ENCODE data around the gene HDHD5.
A peak's percentile ranks its signal among the peaks of the same experiment; 100 is the strongest.

The HDHD5 gene

GRCh38 chr22:17158568-17159503 is at the start of gene HDHD5:
TSS of gene HDHD5 (minus strand) at chr22:17159277. CDS start at chr22:17159251, 26 bp downstream.
- DNase-seq (ENCODE audit: low spot score), result peak; percentile 95

DNA sequence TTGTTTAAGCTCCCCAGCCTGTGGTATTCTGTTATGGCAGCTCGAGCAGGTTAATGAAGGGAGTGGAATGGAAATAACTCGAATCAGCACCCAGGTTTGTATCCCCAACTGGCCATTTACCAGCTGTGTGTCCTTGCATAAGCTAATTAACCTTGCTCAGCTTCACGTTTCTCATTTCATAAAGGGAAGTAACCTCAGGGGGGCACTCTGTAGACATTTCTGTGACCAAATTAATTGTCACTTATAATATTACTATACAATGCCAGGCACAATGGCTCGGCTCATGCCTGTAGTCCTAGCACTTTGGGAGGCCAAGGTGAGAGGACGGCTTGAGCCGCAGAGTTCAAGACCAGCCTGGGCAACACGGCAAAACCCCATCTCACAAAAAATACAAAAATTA is 46.4 kb upstream of the HDHD5 start:
- DNase-seq (ENCODE audit: low spot score), result no peak

GRCh38 chr22:17201285-17201945 is 42.3 kb upstream of the HDHD5 start:
- DNase-seq (ENCODE audit: low spot score), result no peak

DNA sequence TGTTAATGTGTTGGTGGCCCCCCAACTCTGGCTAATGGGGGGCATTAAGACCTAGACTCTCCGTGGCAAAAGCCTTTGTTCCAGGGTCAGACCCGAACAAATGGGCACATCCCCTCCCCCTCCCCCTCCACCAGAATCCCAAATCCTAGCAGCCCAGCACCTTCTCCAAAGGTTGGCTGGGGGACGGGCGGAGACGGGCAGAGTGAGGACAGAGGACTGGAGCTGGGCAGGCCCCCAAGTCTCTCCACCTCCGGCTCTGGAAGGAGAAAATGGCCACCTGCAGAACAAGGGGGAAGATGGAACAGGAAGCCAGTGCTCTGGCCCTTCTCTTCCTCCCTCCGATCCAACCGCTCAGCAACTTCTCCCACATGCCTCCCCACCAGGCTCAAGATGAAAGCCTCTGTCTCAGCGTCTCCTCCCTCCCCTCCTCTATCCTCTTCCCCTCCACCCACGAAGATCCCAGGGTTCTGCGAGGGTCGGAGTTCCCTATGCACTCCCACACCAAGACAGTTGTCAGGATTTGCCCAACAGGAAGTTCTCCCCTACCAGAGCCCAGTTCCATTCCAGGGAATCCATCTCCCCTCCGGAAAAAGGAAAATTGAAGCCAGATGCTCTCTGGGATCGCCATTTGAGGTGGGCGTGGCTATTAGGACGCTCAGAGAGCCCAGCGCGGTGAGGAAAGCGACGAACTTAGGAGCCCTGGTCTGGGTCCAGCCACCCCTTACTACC is 40.1 kb upstream of the HDHD5 start:
- DNase-seq (ENCODE audit: low spot score), result peak; percentile 57

GRCh38 chr22:17198170-17199002 is 39.3 kb upstream of the HDHD5 start:
- DNase-seq (ENCODE audit: low spot score), result no peak

DNA sequence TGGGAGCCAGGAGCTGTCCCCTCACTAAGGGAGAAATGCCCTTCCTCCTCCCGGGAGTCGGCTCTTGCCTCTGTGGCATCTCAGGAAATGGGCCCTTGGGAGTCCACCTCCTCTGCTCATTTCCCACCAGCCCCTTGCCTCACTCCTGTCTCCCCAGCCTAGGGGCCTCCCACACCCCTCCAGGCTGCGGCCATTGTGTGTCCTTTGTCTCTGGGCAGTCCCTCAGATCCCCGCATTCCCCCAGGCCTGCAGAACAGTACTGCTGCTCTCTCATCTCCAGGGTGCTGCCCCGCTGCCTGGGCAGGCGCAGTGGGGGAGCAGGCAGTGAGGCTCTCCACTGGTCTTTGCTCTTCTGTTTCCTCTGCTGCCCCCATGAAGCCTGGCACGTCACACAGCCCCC is 35.1 kb upstream of the HDHD5 start:
- no peak for DNase-seq (ENCODE audit: low spot score)

DNA sequence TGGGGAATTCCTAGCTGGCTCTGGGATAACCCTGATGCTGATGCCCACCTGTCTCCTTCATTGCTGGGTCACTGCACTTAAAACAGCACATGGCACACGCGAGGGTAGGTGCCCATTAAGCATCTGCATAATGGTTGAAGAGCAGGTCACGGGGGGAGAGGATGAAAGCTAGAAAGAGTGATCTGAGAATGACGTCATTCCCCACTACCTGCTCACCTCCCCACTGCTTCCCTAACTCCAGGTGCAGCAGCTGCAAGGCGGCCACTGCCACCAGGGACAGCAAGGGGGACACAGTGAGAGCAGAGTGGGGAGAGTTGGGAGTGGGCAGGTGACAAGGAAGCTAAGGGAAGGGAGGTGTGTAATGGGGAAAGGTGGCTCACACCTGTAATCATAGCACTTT is 33.1 kb upstream of the HDHD5 start:
- DNase-seq (ENCODE audit: low spot score), result no peak

DNA sequence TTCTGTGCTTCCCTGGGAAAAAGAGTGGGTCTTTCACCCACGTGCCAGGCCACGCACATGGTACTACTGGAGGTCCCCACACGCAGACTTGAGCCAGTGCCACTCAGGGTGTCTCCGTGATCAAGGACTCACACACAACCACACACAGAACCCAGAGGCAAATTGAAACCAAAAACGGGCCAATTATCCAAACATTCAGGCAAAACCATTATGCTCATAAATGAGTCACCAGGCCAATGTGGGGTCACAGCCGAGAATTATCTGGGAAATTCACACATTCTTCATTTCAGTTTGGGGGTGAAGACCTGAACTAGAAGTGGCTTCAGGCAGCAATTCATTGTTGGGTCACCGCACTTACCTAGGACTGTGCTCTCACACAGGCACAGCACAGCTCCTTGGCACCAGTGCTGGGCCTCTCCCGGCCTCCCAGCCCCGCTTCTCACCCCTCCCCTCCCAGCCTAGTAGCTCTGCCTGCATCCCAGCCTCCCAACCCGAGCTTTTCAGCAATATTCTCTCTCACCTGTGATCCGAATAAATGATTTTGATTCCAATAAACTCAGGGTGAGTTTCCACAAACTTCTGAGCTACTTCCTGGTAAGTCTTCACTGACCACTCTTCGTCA is 32.2 kb upstream of the HDHD5 start:
- DNase-seq (ENCODE audit: low spot score), result peak; percentile 61

DNA sequence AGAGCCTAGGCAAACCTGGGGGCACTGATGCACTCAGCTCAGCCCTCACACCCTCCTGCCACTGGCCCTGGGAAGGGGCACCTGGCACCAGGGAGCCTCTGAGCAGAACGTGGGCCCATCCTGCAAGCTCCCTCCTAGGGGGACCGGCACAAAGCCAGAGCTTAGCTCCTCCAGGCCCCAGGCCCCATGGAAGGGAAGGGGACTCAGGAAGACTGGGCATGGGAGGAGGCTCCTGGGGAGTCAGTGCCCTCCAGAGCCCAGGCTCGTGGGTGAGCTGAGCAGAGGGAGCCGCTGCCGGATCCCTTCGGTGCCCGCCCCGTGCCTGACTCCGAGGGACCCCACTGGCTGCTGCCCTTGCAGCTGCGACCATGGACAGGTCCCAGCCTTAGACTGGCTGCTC is 31.6 kb upstream of the HDHD5 start:
- no peak for DNase-seq (ENCODE audit: low spot score)

DNA sequence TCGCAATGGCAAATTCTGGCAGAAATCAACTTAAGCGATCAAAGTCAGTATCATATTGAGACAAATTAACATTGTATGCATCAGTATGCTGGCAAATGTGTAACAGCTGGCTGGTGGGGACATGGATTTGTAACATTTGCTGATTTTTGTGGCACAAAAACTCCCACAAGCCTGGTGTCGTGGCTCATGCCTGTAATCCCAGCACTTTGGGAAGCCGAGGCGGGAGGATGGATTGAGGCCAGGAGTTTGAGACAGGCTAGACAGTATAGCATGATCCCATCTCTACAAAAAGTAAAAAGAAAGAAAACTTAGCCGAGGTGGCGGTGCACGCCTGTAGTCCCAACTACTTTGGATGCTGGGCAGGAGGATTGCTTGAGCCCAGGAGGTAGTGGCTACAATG is 17.6 kb upstream of the HDHD5 start:
- no peak for DNase-seq (ENCODE audit: low spot score)

- no peak for DNase-seq (ENCODE audit: low spot score)
Measured at GRCh38 chr22:17172029-17172833, 13.2 kb upstream of the HDHD5 start.

- DNase-seq (ENCODE audit: low spot score), result peak; percentile 94
Measured at GRCh38 chr22:17171153-17172028, 12.3 kb upstream of the HDHD5 start.

- no peak for DNase-seq (ENCODE audit: low spot score)
Measured at GRCh38 chr22:17167486-17167885, 8.4 kb upstream of the HDHD5 start.

- peak; percentile 22 for DNase-seq (ENCODE audit: low spot score)
Measured at GRCh38 chr22:17164392-17165024, 5.4 kb upstream of the HDHD5 start.

DNA sequence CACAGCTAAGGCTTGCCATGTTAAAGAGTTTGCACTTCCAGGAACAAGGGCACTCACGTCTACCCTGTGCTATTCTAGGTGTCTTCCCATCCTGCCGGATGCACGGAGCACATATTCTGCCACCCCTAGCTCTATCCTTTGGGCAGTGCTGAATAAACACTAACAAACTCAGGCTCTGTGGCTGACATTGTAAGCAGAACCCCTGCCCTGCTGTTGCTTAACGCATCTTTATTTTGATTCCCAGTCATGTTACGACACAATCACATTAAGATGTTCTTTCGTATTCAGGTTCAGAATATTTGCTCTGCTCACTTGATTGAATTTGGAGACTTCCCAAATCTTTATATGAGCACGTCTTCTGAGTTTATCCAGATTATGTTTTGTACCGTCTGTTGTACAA is 3.7 kb upstream of the HDHD5 start:
- no peak for DNase-seq (ENCODE audit: low spot score)

DNA sequence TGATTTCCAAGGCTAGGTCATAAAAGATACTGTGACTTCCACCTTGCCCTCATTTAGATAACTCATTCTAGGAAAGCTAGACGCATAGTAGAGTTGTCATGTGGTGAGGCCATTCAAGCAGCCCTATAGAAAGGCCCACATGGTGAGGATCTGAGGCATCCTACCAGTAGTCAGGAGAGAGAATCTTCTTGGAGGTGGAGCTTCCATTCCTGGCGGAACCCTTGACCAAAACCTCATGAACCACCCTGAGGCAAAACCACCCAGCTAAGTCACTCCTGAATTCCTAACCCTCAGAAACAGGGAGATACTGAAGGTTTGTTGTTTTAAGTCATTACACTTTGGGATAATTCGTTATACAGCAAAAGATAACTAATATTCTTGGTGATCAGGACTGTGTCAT is 2.9 kb upstream of the HDHD5 start:
- no peak for DNase-seq (ENCODE audit: low spot score)

GRCh38 chr22:17159504-17159951 is 451 bp upstream of the HDHD5 start:
- DNase-seq (ENCODE audit: low spot score), result peak; percentile 47

DNA sequence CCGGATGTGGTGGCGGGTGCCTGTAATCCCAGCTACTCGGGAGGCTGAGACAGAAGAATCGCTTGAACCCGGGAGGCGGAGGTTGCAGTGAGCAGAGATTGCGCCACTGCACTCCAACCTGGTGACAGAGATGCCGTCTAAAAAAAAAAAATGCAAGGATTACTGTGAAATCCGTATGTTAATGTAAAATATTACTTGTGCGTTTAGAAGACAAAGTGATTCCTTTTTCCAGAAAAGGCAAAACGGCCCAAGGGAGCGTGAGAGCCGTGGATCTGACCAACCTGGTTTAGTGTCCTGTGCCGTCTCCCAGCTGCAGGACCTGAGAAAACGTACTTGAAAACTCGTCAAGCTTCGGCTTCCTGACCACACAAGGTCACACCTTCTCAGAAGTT is 905 bp downstream of the HDHD5 start:
- no peak for DNase-seq (ENCODE audit: low spot score)

DNA sequence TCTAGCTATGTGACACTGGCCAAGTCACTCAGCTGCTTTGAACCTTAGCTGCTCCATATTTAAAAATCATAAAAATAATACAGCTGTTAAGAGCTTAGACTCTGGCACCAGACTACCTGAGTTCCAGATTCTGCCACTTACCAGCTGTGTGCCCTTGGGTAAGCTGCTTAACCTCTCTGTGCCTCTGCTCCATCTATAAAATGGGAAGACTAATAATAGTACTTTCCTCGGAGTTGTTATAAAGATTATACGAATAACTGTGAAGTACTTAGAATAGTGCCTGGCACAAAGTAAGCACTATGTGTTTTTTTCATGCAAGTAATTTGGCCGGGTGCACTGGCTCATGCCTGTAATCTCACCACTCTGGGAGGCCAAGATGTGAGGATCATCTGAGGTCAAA is 1.4 kb downstream of the HDHD5 start:
- DNase-seq (ENCODE audit: low spot score), result no peak
